NCI-H226 (cell line): ENCODE data around the gene DUSP28.
A peak's percentile ranks its signal among the peaks of the same experiment; 100 is the strongest.

Experiments
- DNase-seq: peaks from one replicate; pipeline ENCODE4 v3.0.0-alpha.2; 2015

The DUSP28 gene

GRCh38 chr2:240573516-240574385 lies 13.6 kb downstream of the DUSP28 start:
- no peak for DNase-seq

GRCh38 chr2:240574386-240575100 lies 14.4 kb downstream of the DUSP28 start:
- DNase-seq = no peak

GRCh38 chr2:240575101-240575965 lies 15.2 kb downstream of the DUSP28 start:
- DNase-seq = no peak

- no peak for DNase-seq
Observed at GRCh38 chr2:240576036-240576435, 15.9 kb downstream of the DUSP28 start.

GRCh38 chr2:240576436-240577205 lies 16.5 kb downstream of the DUSP28 start:
- no peak for DNase-seq

- no peak for DNase-seq
Observed at GRCh38 chr2:240577281-240578109, 17.3 kb downstream of the DUSP28 start.

GRCh38 chr2:240578110-240578450 lies 17.9 kb downstream of the DUSP28 start:
- no peak for DNase-seq

- no peak for DNase-seq
Observed at GRCh38 chr2:240578488-240578887, 18.3 kb downstream of the DUSP28 start.

GRCh38 chr2:240579071-240579762 lies 19.1 kb downstream of the DUSP28 start:
- DNase-seq = no peak

- DNase-seq = peak; percentile 93
Observed at GRCh38 chr2:240579771-240580614, 19.8 kb downstream of the DUSP28 start.

GRCh38 chr2:240581811-240582210 lies 21.7 kb downstream of the DUSP28 start:
- DNase-seq = peak; percentile 19

GRCh38 chr2:240582781-240583180 lies 22.6 kb downstream of the DUSP28 start:
- DNase-seq = peak; percentile 27

GRCh38 chr2:240583774-240584173 lies 23.6 kb downstream of the DUSP28 start:
- no peak for DNase-seq

GRCh38 chr2:240584486-240585031 lies 24.4 kb downstream of the DUSP28 start:
- peak; percentile 26 for DNase-seq

GRCh38 chr2:240585101-240585500 lies 24.9 kb downstream of the DUSP28 start:
- DNase-seq = no peak

GRCh38 chr2:240585681-240586197 lies 25.6 kb downstream of the DUSP28 start:
- DNase-seq = no peak

- DNase-seq = peak; percentile 98
Observed at GRCh38 chr2:240586198-240586918, 26.2 kb downstream of the DUSP28 start, which contains the start of gene CAPN10. Gene CAPN10 (plus strand): TSS chr2:240586734. CDS start chr2:240586912, 178 bp downstream.
